ENCODE results near the gene HAPSTR1.
"Not testable (repeated sequence)": the region's sequence is repeated elsewhere in the genome, so short reads cannot be mapped to it uniquely, and the experiment has no call there.

Gene HAPSTR1

GRCh38 chr16:9072806-9073341, 18.6 kb upstream of the HAPSTR1 start:
- DNase-seq (ENCODE audit: low read depth) = no peak

GRCh38 chr16:9075299-9076071, 16.0 kb upstream of the HAPSTR1 start:
- DNase-seq (ENCODE audit: low read depth) = no peak

GRCh38 chr16:9077091-9077809, 14.2 kb upstream of the HAPSTR1 start:
- no peak for DNase-seq (ENCODE audit: low read depth)

- not testable (repeated sequence) for DNase-seq (ENCODE audit: low read depth)
Measured at GRCh38 chr16:9078467-9079429, 12.7 kb upstream of the HAPSTR1 start.

- no peak for DNase-seq (ENCODE audit: low read depth)
Measured at GRCh38 chr16:9079430-9079812, 12.0 kb upstream of the HAPSTR1 start.

GRCh38 chr16:9081158-9081557, 10.3 kb upstream of the HAPSTR1 start:
- no peak for DNase-seq (ENCODE audit: low read depth)

GRCh38 chr16:9081843-9082242, 9.6 kb upstream of the HAPSTR1 start:
- no peak for DNase-seq (ENCODE audit: low read depth)

- DNase-seq (ENCODE audit: low read depth) = no peak
Measured at GRCh38 chr16:9082422-9082821, 9.0 kb upstream of the HAPSTR1 start.

GRCh38 chr16:9087733-9088132, 3.7 kb upstream of the HAPSTR1 start:
- not testable (repeated sequence) for DNase-seq (ENCODE audit: low read depth)

- DNase-seq (ENCODE audit: low read depth) = no peak
Measured at GRCh38 chr16:9088848-9089247, 2.6 kb upstream of the HAPSTR1 start.

GRCh38 chr16:9089660-9090059, 1.8 kb upstream of the HAPSTR1 start:
- no peak for DNase-seq (ENCODE audit: low read depth)

- DNase-seq (ENCODE audit: low read depth) = peak; percentile 10
Measured at GRCh38 chr16:9090101-9090959, 1.1 kb upstream of the HAPSTR1 start.

GRCh38 chr16:9091867-9092281, 430 bp downstream of the HAPSTR1 start:
- peak; percentile 21 for DNase-seq (ENCODE audit: low read depth)

- DNase-seq (ENCODE audit: low read depth) = peak; percentile 38
Measured at GRCh38 chr16:9092282-9092977, 986 bp downstream of the HAPSTR1 start.

GRCh38 chr16:9092978-9093344, 1.5 kb downstream of the HAPSTR1 start:
- DNase-seq (ENCODE audit: low read depth) = peak; percentile 12

GRCh38 chr16:9094011-9094846, 2.8 kb downstream of the HAPSTR1 start:
- no peak for DNase-seq (ENCODE audit: low read depth)

- no peak for DNase-seq (ENCODE audit: low read depth)
Measured at GRCh38 chr16:9095171-9095570, 3.7 kb downstream of the HAPSTR1 start.

- no peak for DNase-seq (ENCODE audit: low read depth)
Measured at GRCh38 chr16:9095656-9096397, 4.4 kb downstream of the HAPSTR1 start.

- DNase-seq (ENCODE audit: low read depth) = no peak
Measured at GRCh38 chr16:9096416-9096952, 5.0 kb downstream of the HAPSTR1 start.

Data from activated T-cell treated with anti-CD3 and anti-CD28 coated beads for 1 hour (primary cell).